Colonic mucosa (tissue), 4 donors: ENCODE data around the gene PHIP. TPM values are rescaled to one million over a fixed set of nuclear protein-coding genes. Genes with fewer than 3 reads are reported as not detected.

Source experiments
- DNase-seq: peaks from one replicate; pipeline ENCODE4 v3.0.0-alpha.2; 2020
- H3K27ac ChIP-seq: fragments of 200-600 bp; one replicate; pipeline ENCODE4 v1.8.0; 2021
- H3K27me3 ChIP-seq: fragments of 200-600 bp; one replicate; pipeline ENCODE4 v1.8.0; 2021
- H3K36me3 ChIP-seq: fragments of 200-600 bp; one replicate; pipeline ENCODE4 v1.8.0; 2021
- H3K4me1 ChIP-seq: fragments of 200-600 bp; one replicate; pipeline ENCODE4 v1.8.0; 2021; ENCODE audit warnings: mild to moderate bottlenecking
- H3K4me3 ChIP-seq: fragments of 200-600 bp; one replicate; pipeline ENCODE4 v1.8.0; 2021
- H3K9ac ChIP-seq, 2 donors: one replicate each; pipeline ENCODE4 v1.7.0; 2013; ENCODE audit warnings: control low read depth in 2 of 2, low read depth in 2 of 2, low read length in 2 of 2
- H3K9me3 ChIP-seq: fragments of 200-600 bp; one replicate; pipeline ENCODE4 v1.8.0; 2021
- intact Hi-C: fragments of 100-400 bp; cut with DNase I; formaldehyde crosslinking; loops from one replicate; pipeline ENCODE4 v1.14.1; 2022
- total RNA-seq, 2 donors: library from RNA; stranded (reverse); fragmentation: NEBNext Ultra II Directional in 1 of 2; extraction: Animal tissue kit (Norgen Biotek cat#: 25700) in 1 of 2; gene quantifications; one replicate each; pipeline ENCODE4 v1.2.1, GENCODE V29; 2021
- TF ChIP-seq, protein P1 (sequence below): fragments of 200-600 bp; IDR thresholded peaks from one replicate; pipeline ENCODE4 v1.8.0; 2022; ENCODE audit warnings: antibody characterized with exemption, mild to moderate bottlenecking
- donor health status: healthy.
- donor health status: DM: no; HTN: no; CAD: no.
- donor health status: DM: no; HTN: no; CAD: no.

The PHIP gene
- total RNA-seq, 2 donors from 2014 or later: 19.3 to 20.5 TPM

DNA sequence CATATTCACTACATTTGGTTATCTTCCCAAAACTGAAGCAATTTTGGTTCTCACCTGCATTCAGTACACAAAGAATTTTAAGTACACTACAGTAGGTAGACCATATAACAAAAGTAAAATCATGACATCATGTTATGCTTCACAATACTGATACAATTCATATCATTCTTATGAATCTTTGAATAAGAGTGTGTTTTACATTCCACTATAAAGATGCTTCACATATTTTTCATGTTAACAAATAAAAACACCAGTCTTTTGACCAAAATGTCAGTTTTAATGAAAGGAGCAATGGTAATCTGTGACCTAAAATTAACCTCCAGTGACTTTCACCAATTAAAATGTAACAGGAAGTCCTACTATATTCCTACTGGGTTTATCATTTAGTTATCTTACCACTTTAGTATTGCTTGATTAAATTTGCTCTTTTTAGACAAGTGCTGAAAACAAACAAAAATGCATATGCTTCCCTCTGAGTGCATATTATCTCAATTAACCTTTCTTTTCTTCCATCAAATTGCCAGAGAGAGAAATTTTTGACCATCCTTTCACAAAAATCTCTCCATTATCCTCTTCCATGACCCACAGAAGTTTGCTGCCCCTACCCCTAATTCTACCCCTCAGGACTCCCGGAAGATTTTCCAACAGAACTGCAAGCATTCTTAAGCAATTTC lies 49.3 kb downstream of the PHIP start:
- no peaks in the 10 kb centered on the region for H3K9me3 ChIP-seq
- no peak overlapping the region for H3K4me3 ChIP-seq
- no peak for DNase-seq
- TF ChIP-seq, protein P1, sequence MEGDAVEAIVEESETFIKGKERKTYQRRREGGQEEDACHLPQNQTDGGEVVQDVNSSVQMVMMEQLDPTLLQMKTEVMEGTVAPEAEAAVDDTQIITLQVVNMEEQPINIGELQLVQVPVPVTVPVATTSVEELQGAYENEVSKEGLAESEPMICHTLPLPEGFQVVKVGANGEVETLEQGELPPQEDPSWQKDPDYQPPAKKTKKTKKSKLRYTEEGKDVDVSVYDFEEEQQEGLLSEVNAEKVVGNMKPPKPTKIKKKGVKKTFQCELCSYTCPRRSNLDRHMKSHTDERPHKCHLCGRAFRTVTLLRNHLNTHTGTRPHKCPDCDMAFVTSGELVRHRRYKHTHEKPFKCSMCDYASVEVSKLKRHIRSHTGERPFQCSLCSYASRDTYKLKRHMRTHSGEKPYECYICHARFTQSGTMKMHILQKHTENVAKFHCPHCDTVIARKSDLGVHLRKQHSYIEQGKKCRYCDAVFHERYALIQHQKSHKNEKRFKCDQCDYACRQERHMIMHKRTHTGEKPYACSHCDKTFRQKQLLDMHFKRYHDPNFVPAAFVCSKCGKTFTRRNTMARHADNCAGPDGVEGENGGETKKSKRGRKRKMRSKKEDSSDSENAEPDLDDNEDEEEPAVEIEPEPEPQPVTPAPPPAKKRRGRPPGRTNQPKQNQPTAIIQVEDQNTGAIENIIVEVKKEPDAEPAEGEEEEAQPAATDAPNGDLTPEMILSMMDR: no peak
- no peaks in the 10 kb centered on the region for H3K36me3 ChIP-seq
- H3K27ac ChIP-seq: no peak overlapping the region
- intact Hi-C loops: no loop called here
- H3K4me1 ChIP-seq: no peaks in the 10 kb centered on the region
- no peak overlapping the region for H3K9ac ChIP-seq
- H3K27me3 ChIP-seq: no peaks in the 10 kb centered on the region

GRCh38 chr6:79011940-79012339 lies 66.1 kb downstream of the PHIP start:
- intact Hi-C loops: no loop called here
- TF ChIP-seq, protein P1: no peak
- Histone ChIP-seq H3K27me3 (no peaks in the 10 kb centered on the region), H3K27ac (no peak overlapping the region), H3K9me3 (no peaks in the 10 kb centered on the region), H3K4me3 (no peak overlapping the region), H3K4me1 (no peaks in the 10 kb centered on the region), H3K9ac (no peak overlapping the region), H3K36me3 (no peaks in the 10 kb centered on the region)
- no peak for DNase-seq

- TF ChIP-seq, protein P1: no peak
These were observed 67.6 kb downstream of the PHIP start for GRCh38 chr6:79010422-79010821.

DNA sequence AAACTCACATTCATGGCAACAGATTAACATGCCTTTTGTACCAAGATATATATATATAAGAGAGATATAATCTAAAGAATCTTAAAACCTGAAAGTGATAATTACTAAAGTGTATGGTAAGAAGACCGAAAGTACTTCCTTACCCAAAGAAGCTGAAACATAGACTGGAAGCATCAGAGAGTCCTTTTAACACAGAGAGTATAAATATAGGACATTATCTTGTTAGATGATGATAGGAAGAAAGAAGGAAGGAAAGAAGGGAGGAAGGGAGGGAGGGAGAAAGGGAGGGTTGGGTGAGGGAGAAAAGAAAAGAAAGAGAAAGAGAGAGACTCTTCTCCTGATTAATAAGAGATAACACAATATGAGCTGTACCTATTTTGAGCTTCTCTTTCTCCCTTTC lies 68.2 kb downstream of the PHIP start:
- DNase-seq: no peak
- no peaks in the 10 kb centered on the region for H3K9me3 ChIP-seq
- no peaks in the 10 kb centered on the region for H3K36me3 ChIP-seq
- intact Hi-C loops: no loop called here
- TF ChIP-seq, protein P1: no peak
- no peaks in the 10 kb centered on the region for H3K27me3 ChIP-seq
- no peak overlapping the region for H3K9ac ChIP-seq
- no peaks in the 10 kb centered on the region for H3K4me1 ChIP-seq
- H3K4me3 ChIP-seq: no peak overlapping the region
- H3K27ac ChIP-seq: no peak overlapping the region

More at GRCh38 chr6:79010422-79010821, 67.6 kb downstream of the PHIP start:
- H3K36me3 ChIP-seq: no peaks in the 10 kb centered on the region
- no peak overlapping the region for H3K9ac ChIP-seq
- H3K27me3 ChIP-seq: no peaks in the 10 kb centered on the region
- intact Hi-C loops: no loop called here
- no peak overlapping the region for H3K27ac ChIP-seq
- no peaks in the 10 kb centered on the region for H3K9me3 ChIP-seq
- DNase-seq: no peak
- H3K4me1 ChIP-seq: no peaks in the 10 kb centered on the region
- no peak overlapping the region for H3K4me3 ChIP-seq

GRCh38 chr6:79005497-79005896 lies 72.6 kb downstream of the PHIP start:
- H3K4me3 ChIP-seq: no peak overlapping the region
- H3K9me3 ChIP-seq: no peaks in the 10 kb centered on the region
- no peak overlapping the region for H3K9ac ChIP-seq
- TF ChIP-seq, protein P1: no peak
- no peak overlapping the region for H3K27ac ChIP-seq
- intact Hi-C loops: no loop called here
- no peaks in the 10 kb centered on the region for H3K36me3 ChIP-seq
- no peaks in the 10 kb centered on the region for H3K4me1 ChIP-seq
- DNase-seq: no peak
- no peaks in the 10 kb centered on the region for H3K27me3 ChIP-seq
